ENCODE data around the gene PCDH9. TPM values are rescaled to one million over a fixed set of nuclear protein-coding genes. Genes with fewer than 3 reads are reported as not detected.

Gene PCDH9
- total and polyA plus RNA-seq, 10 of the 15 experiments (the other 5 are each of a cell fraction or from before 2014, with no cell fraction given), result 0.02 to 2.3 (median 0.05) TPM; not detected in 1

DNA sequence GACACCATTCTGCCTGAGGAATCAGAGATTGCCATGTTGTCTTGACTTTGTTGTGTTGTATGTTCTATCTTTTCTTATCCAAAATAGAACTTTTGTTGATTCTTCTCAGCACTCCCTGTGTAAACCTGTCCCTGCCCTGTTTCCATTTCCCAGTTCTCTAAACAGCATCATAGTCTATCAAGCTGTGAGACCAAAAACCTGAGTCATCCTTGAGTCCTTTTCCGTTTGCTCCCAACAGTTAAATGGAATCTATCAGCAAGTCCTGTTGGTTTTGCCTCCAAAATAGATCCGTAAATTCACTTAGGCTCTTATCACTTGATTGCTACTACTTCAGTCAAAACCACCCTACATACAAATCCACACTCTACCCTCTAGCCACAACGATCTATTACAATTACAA is 667.1 kb downstream of the PCDH9 start:
- Histone ChIP-seq H3K9me3 (replicated peaks; ENCODE audit: control insufficient read depth, insufficient read depth, low read length) (no peaks in the 10 kb centered on the region), H4K20me1 (ENCODE audit: control insufficient read depth, insufficient read depth) (no peaks in the 10 kb centered on the region), H3K27ac (ENCODE audit: control insufficient read depth, insufficient read depth) (no peak overlapping the region), H3K4me2 (ENCODE audit: control insufficient read depth, insufficient read depth) (no peak overlapping the region), H3K27me3 (replicated peaks in 1 of 2; ENCODE audit: control insufficient read depth in 2 of 2, insufficient read depth in 2 of 2, low read length in 1 of 2) (no peaks in the 10 kb centered on the region), H3K9ac (ENCODE audit: control insufficient read depth, insufficient read depth, low read length) (no peak overlapping the region), H3K4me1 (ENCODE audit: control insufficient read depth, insufficient read depth, low read length) (no peaks in the 10 kb centered on the region), H3K79me2 (ENCODE audit: control insufficient read depth, insufficient read depth, low read length) (no peaks in the 10 kb centered on the region), H2AFZ (ENCODE audit: control insufficient read depth, low read depth, low read length) (no peak overlapping the region), H3K4me3 (no peak overlapping the region), H3K36me3 (ENCODE audit: control insufficient read depth in 2 of 2, insufficient read depth in 2 of 2, low read length in 1 of 2) (no peaks in the 10 kb centered on the region)
- FAIRE-seq, result no peak
- in situ Hi-C loops (cut with MboI), result no loop called here
- TF ChIP-seq, protein P1, sequence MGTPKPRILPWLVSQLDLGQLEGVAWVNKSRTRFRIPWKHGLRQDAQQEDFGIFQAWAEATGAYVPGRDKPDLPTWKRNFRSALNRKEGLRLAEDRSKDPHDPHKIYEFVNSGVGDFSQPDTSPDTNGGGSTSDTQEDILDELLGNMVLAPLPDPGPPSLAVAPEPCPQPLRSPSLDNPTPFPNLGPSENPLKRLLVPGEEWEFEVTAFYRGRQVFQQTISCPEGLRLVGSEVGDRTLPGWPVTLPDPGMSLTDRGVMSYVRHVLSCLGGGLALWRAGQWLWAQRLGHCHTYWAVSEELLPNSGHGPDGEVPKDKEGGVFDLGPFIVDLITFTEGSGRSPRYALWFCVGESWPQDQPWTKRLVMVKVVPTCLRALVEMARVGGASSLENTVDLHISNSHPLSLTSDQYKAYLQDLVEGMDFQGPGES (IDR thresholded peaks at IDR 0.05), result no peak
- TF ChIP-seq NFYA (IDR thresholded peaks at IDR 0.05; ENCODE audit: borderline replicate concordance, low read depth, low read length) (no peak), JUND (IDR thresholded peaks at IDR 0.05; ENCODE audit: low read depth, low read length) (no peak), MTA2 (IDR thresholded peaks at IDR 0.05; ENCODE audit: low read depth) (no peak), MYC (IDR thresholded peaks at IDR 0.05; ENCODE audit: insufficient read depth, insufficient read length, insufficient replicate concordance, low read length, severe bottlenecking) (no peak)
- TF ChIP-seq, protein P2, sequence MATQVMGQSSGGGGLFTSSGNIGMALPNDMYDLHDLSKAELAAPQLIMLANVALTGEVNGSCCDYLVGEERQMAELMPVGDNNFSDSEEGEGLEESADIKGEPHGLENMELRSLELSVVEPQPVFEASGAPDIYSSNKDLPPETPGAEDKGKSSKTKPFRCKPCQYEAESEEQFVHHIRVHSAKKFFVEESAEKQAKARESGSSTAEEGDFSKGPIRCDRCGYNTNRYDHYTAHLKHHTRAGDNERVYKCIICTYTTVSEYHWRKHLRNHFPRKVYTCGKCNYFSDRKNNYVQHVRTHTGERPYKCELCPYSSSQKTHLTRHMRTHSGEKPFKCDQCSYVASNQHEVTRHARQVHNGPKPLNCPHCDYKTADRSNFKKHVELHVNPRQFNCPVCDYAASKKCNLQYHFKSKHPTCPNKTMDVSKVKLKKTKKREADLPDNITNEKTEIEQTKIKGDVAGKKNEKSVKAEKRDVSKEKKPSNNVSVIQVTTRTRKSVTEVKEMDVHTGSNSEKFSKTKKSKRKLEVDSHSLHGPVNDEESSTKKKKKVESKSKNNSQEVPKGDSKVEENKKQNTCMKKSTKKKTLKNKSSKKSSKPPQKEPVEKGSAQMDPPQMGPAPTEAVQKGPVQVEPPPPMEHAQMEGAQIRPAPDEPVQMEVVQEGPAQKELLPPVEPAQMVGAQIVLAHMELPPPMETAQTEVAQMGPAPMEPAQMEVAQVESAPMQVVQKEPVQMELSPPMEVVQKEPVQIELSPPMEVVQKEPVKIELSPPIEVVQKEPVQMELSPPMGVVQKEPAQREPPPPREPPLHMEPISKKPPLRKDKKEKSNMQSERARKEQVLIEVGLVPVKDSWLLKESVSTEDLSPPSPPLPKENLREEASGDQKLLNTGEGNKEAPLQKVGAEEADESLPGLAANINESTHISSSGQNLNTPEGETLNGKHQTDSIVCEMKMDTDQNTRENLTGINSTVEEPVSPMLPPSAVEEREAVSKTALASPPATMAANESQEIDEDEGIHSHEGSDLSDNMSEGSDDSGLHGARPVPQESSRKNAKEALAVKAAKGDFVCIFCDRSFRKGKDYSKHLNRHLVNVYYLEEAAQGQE (IDR thresholded peaks at IDR 0.05; ENCODE audit: low read depth, low read length), result no peak
- TF ChIP-seq, protein P3, sequence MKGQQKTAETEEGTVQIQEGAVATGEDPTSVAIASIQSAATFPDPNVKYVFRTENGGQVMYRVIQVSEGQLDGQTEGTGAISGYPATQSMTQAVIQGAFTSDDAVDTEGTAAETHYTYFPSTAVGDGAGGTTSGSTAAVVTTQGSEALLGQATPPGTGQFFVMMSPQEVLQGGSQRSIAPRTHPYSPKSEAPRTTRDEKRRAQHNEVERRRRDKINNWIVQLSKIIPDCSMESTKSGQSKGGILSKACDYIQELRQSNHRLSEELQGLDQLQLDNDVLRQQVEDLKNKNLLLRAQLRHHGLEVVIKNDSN (IDR thresholded peaks at IDR 0.05; ENCODE audit: borderline replicate concordance, extremely low read length, insufficient read depth, low read depth, low read length), result no peak
- BruUV-seq (replicated peaks), result no TSS peak
- ChIA-PET RAD21 (ENCODE audit: unreplicated experiment) (no interaction called here), CTCF (no interaction called here), POLR2A (no interaction called here), SMC1A (ENCODE audit: uncharacterized antibody, unreplicated experiment) (no interaction called here)
- WGBS (ENCODE audit: insufficient coverage, insufficient replicate concordance, low lambda C conversion rate, missing lambda C conversion rate), result 30% methylated on average over 3 of the region's 3 CpGs
- intact Hi-C loops (cut with micrococcal nuclease; ENCODE audit: unreplicated experiment), result no loop called here
- no peak for ATAC-seq
- no peak for DNase-seq (ENCODE audit: low read depth, low spot score)
